H9 (cell line): ENCODE results near the gene METTL22. TPM values are rescaled to one million over a fixed set of nuclear protein-coding genes. Genes with fewer than 3 reads are reported as not detected.

Source experiments
- DNase-seq: peaks from one replicate; pipeline ENCODE4 v3.0.0-alpha.2; 2017
- H2AFZ ChIP-seq: one replicate; pipeline ENCODE4 v1.6.1; 2013; ENCODE audit warnings: mild to moderate bottlenecking, low read length, control low read depth, moderate library complexity
- H2AK5ac ChIP-seq: 2 replicates; pipeline ENCODE4 v1.6.1; 2013; ENCODE audit warnings: low read length, control low read depth, mixed read lengths; ENCODE audit not compliant: insufficient read length
- H2BK120ac ChIP-seq: one replicate; pipeline ENCODE4 v1.6.1; 2013; ENCODE audit warnings: low read depth, mild to moderate bottlenecking, low read length, control low read depth, inconsistent platforms; ENCODE audit not compliant: poor library complexity, severe bottlenecking
- H2BK12ac ChIP-seq: 2 replicates; pipeline ENCODE4 v1.6.1; 2013; ENCODE audit warnings: low read length, control low read depth, mixed read lengths, low read depth; ENCODE audit not compliant: insufficient read length
- H2BK15ac ChIP-seq: 2 replicates; pipeline ENCODE4 v1.6.1; 2013; ENCODE audit warnings: low read depth, low read length, control low read depth
- H2BK20ac ChIP-seq: one replicate; pipeline ENCODE4 v1.6.1; 2013; ENCODE audit warnings: low read depth, mild to moderate bottlenecking, low read length, control low read depth, inconsistent platforms; ENCODE audit not compliant: poor library complexity, severe bottlenecking
- H2BK5ac ChIP-seq: 2 replicates; pipeline ENCODE4 v1.6.1; 2013; ENCODE audit warnings: low read length, control low read depth, mixed read lengths; ENCODE audit not compliant: insufficient read length
- H3K14ac ChIP-seq: 2 replicates; pipeline ENCODE4 v1.6.1; 2013; ENCODE audit warnings: low read length, control low read depth; ENCODE audit not compliant: insufficient read depth
- H3K18ac ChIP-seq: 2 replicates; pipeline ENCODE4 v1.6.1; 2013; ENCODE audit warnings: low read depth, mild to moderate bottlenecking, mixed read lengths, low read length, control low read depth; ENCODE audit not compliant: insufficient read length
- H3K23ac ChIP-seq: 2 replicates; pipeline ENCODE4 v1.6.1; 2013; ENCODE audit warnings: low read length, control low read depth, mixed read lengths, low read depth; ENCODE audit not compliant: insufficient read length
- H3K23me2 ChIP-seq: 2 replicates; pipeline ENCODE4 v1.6.1; 2013; ENCODE audit warnings: low read depth, mild to moderate bottlenecking, mixed read lengths, low read length, control low read depth; ENCODE audit not compliant: insufficient read length, poor library complexity, severe bottlenecking
- H3K27ac ChIP-seq: 2 replicates; pipeline ENCODE4 v1.5.1; 2013; ENCODE audit warnings: low read length, control low read depth, mixed read lengths, low read depth; ENCODE audit not compliant: insufficient read length
- H3K27me3 ChIP-seq: 2 replicates; pipeline ENCODE4 v1.6.1; 2013; ENCODE audit warnings: low read length, control low read depth, inconsistent platforms; ENCODE audit not compliant: insufficient read depth
- H3K4ac ChIP-seq: 2 replicates; pipeline ENCODE4 v1.6.1; 2013; ENCODE audit warnings: low read depth, mild to moderate bottlenecking, control low read depth, inconsistent platforms, low read length, moderate library complexity
- H3K4me1 ChIP-seq: 2 replicates; pipeline ENCODE4 v1.6.1; 2013; ENCODE audit warnings: low read length, control low read depth, inconsistent platforms; ENCODE audit not compliant: insufficient read depth
- H3K4me2 ChIP-seq: 2 replicates; pipeline ENCODE4 v1.6.1; 2013; ENCODE audit warnings: low read length, control low read depth, mixed read lengths; ENCODE audit not compliant: insufficient read length, insufficient read depth
- H3K56ac ChIP-seq: 2 replicates; pipeline ENCODE4 v1.6.1; 2013; ENCODE audit warnings: low read depth, mild to moderate bottlenecking, mixed read lengths, low read length, control low read depth; ENCODE audit not compliant: insufficient read length
- H3K79me1 ChIP-seq: 2 replicates; pipeline ENCODE4 v1.6.1; 2013; ENCODE audit warnings: low read depth, mild to moderate bottlenecking, moderate library complexity, low read length, control low read depth, inconsistent platforms; ENCODE audit not compliant: insufficient read depth, poor library complexity, severe bottlenecking
- H3K79me2 ChIP-seq: 2 replicates; pipeline ENCODE4 v1.6.1; 2013; ENCODE audit warnings: low read length, control low read depth, inconsistent platforms; ENCODE audit not compliant: insufficient read depth
- H3K9ac ChIP-seq: 2 replicates; pipeline ENCODE4 v1.6.1; 2013; ENCODE audit warnings: low read length, control low read depth, mixed read lengths; ENCODE audit not compliant: insufficient read length; ENCODE audit errors: extremely low read depth
- H3K9me3 ChIP-seq: one replicate; pipeline ENCODE4 v1.6.1; 2013; ENCODE audit warnings: low read depth, low read length, inconsistent platforms; ENCODE audit not compliant: control insufficient read depth
- H3T11ph ChIP-seq: one replicate; pipeline ENCODE4 v1.6.1; 2013; ENCODE audit warnings: mild to moderate bottlenecking, low read length, control low read depth, inconsistent platforms
- H4K20me1 ChIP-seq: one replicate; pipeline ENCODE4 v1.6.1; 2013; ENCODE audit not compliant: control insufficient read depth, insufficient read length, insufficient read depth
- H4K5ac ChIP-seq: 2 replicates; pipeline ENCODE4 v1.6.1; 2013; ENCODE audit warnings: low read depth, mild to moderate bottlenecking, mixed read lengths, low read length, control low read depth; ENCODE audit not compliant: insufficient read length
- H4K8ac ChIP-seq: replicated peaks from 2 replicates; pipeline ENCODE4 v1.6.1; 2013; ENCODE audit warnings: low read length, control low read depth, mixed read lengths, low read depth; ENCODE audit not compliant: insufficient read length
- H4K91ac ChIP-seq: 2 replicates; pipeline ENCODE4 v1.6.1; 2013; ENCODE audit warnings: low read depth, mild to moderate bottlenecking, moderate library complexity, mixed read lengths, low read length, control low read depth; ENCODE audit not compliant: insufficient read length
- H3K27ac Mint-ChIP-seq, 3 experiments: 2 replicates in 2 of 3; 3 replicates in 1 of 3; pipeline ENCODE4 v1.8.0; 2020 to 2021; ENCODE audit warnings: mixed read lengths in 3 of 3, mild to moderate bottlenecking in 1 of 3, moderate library complexity in 1 of 3
- H3K27me3 Mint-ChIP-seq: 2 replicates; pipeline ENCODE4 v1.8.0; 2021; ENCODE audit warnings: low read depth, mild to moderate bottlenecking, moderate library complexity, mixed read lengths
- H3K36me3 Mint-ChIP-seq, 3 experiments: 2 replicates in 2 of 3; 3 replicates in 1 of 3; pipeline ENCODE4 v1.8.0; 2020 to 2021; ENCODE audit warnings: low read depth in 3 of 3, mixed read lengths in 3 of 3; ENCODE audit not compliant: insufficient read depth in 1 of 3
- H3K4me1 Mint-ChIP-seq, 2 experiments: 2 replicates each; pipeline ENCODE4 v1.8.0; 2020; ENCODE audit warnings: mixed read lengths in 2 of 2
- H3K4me3 Mint-ChIP-seq, 2 experiments: 2 replicates in 1 of 2; 3 replicates in 1 of 2; pipeline ENCODE4 v1.8.0; 2020 to 2021; ENCODE audit warnings: mild to moderate bottlenecking in 2 of 2, mixed read lengths in 2 of 2, moderate library complexity in 1 of 2
- H3K9me3 Mint-ChIP-seq, 2 experiments: 2 replicates in 1 of 2; 3 replicates in 1 of 2; pipeline ENCODE4 v1.8.0; 2020; ENCODE audit warnings: mild to moderate bottlenecking in 2 of 2, mixed read lengths in 2 of 2, moderate library complexity in 1 of 2
- CTCF ChIP-seq: fragments of 200-600 bp; sonication (generic); conservative IDR thresholded peaks from 3 replicates; pipeline ENCODE4 v1.8.0; 2021; ENCODE audit warnings: antibody characterized with exemption, mild to moderate bottlenecking
- WGBS: extraction: QIAGEN DNeasy Blood & Tissue Kit; methylation state at CpG from one replicate; pipeline ENCODE4 v1.1.7; 2013; ENCODE audit warnings: missing lambda C conversion rate, low lambda C conversion rate, mixed read lengths; ENCODE audit not compliant: insufficient read length; ENCODE audit errors: extremely low coverage; 5-methylcytosine and 5-hydroxymethylcytosine counted together
- total RNA-seq: library from RNA; stranded (reverse); gene quantifications from 2 replicates; pipeline ENCODE4 v1.2.1, GENCODE V29; 2021

The METTL22 gene
- total RNA-seq, 1 experiment from 2014 or later: 51.9 TPM

GRCh38 chr16:8634991-8635736 lies 13.7 kb downstream of the METTL22 start:
- TF ChIP-seq CTCF: peak; percentile 97
- Histone ChIP-seq H2BK12ac (no peak overlapping the region), H3K9me3 (no peaks in the 10 kb centered on the region), H4K8ac (no peak overlapping the region), H3K4ac (no peak overlapping the region), H3K56ac (no peak overlapping the region), H3K27me3 (no peaks in the 10 kb centered on the region), H3K9ac (no peak overlapping the region), H2BK5ac (no peak overlapping the region), H3K18ac (no peak overlapping the region), H4K91ac (no peak overlapping the region), H3K79me2 (no peaks in the 10 kb centered on the region), H2BK15ac (no peak overlapping the region), H3K27ac (no peak overlapping the region), H3K14ac (no peak overlapping the region), H4K20me1 (no peaks in the 10 kb centered on the region), H3K23me2 (no peaks in the 10 kb centered on the region), H3T11ph (no peak overlapping the region), H3K4me2 (no peak overlapping the region), H2AFZ (no peak overlapping the region), H3K23ac (no peak overlapping the region), H3K4me1 (no peaks in the 10 kb centered on the region), H3K79me1 (no peaks in the 10 kb centered on the region), H4K5ac (no peak overlapping the region), H2BK120ac (no peak overlapping the region), H2AK5ac (no peak overlapping the region), H2BK20ac (no peak overlapping the region)
- H3K27ac Mint-ChIP-seq: peak overlapping the region; percentile 67 to 90 (median 82); a peak in 5 of 7 replicates
- no peaks in the 10 kb centered on the region for H3K27me3 Mint-ChIP-seq
- no peaks in the 10 kb centered on the region for H3K4me1 Mint-ChIP-seq
- peak; percentile 74 for DNase-seq
- H3K9me3 Mint-ChIP-seq: no peaks in the 10 kb centered on the region
- H3K36me3 Mint-ChIP-seq: peaks cover 40 to 82% (median 75%) of the 10 kb centered on the region in 3 experiments
- H3K4me3 Mint-ChIP-seq: peak overlapping the region in 1 of 2 experiments; percentile 44; a peak in 1 of 5 replicates
- no CpG with 5 or more reads among the region's 18 CpGs for WGBS
